HG03159 (cell line): Measurements from ENCODE around the gene PCDHGA10.
"Not testable (repeated sequence)": the region's sequence is repeated elsewhere in the genome, so short reads cannot be mapped to it uniquely, and the experiment has no call there.

Experiments used
- ATAC-seq: cut with Tn5 transposase; IDR thresholded peaks from one replicate; pipeline ENCODE4 v1.9.1; 2021; ENCODE audit warnings: mild to moderate bottlenecking, moderate library complexity; ENCODE audit not compliant: unreplicated experiment

The PCDHGA10 gene

DNA sequence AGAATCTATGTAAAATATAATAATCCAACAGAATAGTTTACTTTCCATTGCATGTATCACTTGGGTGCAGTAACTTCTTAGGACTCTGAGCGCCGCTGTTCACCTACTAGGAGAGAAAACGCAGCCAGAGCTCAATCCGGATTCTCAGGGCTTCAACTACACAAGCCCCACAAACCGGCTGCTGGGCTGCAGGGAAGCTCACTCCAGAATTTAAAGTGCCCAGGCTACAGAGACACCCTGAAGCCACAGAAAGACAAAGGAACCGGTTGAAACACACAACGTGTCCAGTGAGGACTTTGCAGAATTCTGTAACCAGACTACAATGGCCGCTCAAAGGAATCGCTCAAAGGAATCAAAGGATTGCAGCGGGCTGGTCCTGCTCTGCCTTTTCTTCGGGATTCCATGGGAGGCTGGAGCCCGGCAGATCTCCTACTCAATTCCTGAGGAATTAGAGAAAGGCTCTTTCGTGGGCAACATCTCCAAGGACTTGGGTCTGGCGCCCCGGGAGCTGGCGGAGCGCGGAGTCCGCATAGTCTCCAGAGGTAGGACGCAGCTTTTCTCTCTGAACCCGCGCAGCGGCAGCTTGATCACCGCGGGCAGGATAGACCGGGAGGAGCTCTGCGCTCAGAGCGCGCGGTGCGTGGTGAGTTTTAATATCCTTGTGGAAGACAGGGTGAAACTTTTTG is at the start of gene PCDHGA10:
TSS of gene PCDHGA10 (plus strand) at position 134 of the 686 bp plus-strand sequence. CDS start at position 323, 189 bp downstream.
- ATAC-seq, result peak; percentile 76

DNA sequence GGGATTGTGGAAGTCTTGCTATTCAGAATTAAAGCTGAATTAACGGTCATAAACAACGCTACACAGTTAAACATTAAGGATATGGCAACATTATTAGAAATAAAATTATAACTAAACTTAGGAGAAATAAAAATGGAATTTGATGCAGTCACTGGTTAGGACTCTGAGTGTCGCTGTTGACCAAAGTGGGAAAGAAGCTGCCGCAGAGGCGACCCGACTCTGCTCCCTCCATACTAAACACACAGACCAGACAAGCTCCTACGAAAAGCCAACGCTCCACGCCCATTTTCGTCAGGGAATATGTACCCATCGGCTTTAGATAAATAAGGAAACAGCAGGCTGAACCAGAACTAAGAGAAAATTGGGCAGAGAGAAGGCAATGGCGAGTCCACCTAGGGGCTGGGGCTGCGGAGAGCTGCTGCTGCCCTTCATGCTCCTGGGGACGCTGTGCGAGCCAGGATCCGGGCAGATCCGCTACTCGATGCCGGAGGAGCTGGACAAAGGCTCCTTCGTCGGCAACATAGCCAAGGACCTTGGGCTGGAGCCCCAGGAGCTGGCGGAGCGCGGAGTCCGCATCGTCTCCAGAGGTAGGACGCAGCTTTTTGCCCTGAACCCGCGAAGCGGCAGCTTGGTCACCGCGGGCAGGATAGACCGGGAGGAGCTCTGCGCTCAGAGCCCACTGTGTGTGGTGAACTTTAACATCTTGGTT is 48.7 kb upstream of the PCDHGA10 start, which contains the start of gene PCDHGA5:
TSS of gene PCDHGA5 (plus strand) at position 211 of the 709 bp plus-strand sequence. CDS start at position 380, 169 bp downstream.
- no peak for ATAC-seq

DNA sequence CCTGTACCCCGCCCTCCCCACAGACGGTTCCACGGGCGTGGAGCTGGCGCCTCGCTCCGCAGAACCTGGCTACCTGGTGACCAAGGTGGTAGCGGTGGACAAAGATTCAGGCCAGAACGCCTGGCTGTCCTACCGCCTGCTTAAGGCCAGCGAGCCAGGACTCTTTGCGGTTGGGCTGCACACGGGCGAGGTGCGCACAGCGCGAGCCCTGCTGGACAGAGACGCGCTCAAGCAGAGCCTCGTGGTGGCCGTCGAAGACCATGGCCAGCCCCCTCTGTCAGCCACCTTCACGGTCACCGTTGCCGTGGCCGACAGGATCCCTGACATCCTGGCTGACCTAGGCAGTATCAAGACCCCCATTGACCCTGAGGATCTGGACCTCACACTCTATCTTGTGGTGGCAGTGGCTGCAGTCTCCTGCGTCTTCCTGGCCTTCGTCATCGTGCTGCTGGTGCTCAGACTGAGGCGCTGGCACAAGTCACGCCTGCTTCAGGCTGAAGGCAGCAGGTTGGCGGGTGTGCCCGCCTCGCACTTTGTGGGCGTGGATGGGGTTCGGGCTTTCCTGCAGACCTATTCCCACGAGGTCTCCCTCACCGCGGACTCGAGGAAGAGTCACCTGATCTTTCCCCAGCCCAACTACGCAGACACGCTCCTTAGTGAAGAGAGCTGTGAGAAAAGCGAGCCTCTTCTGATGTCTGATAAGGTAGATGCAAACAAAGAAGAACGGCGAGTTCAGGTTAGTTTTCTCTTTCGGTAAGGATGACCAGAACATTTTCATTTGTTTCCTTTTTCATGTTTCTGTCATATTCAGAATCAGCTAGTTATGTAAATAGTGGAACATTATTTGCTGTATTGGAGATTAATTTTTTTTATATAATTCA is 46.5 kb upstream of the PCDHGA10 start:
- ATAC-seq, result no peak

DNA sequence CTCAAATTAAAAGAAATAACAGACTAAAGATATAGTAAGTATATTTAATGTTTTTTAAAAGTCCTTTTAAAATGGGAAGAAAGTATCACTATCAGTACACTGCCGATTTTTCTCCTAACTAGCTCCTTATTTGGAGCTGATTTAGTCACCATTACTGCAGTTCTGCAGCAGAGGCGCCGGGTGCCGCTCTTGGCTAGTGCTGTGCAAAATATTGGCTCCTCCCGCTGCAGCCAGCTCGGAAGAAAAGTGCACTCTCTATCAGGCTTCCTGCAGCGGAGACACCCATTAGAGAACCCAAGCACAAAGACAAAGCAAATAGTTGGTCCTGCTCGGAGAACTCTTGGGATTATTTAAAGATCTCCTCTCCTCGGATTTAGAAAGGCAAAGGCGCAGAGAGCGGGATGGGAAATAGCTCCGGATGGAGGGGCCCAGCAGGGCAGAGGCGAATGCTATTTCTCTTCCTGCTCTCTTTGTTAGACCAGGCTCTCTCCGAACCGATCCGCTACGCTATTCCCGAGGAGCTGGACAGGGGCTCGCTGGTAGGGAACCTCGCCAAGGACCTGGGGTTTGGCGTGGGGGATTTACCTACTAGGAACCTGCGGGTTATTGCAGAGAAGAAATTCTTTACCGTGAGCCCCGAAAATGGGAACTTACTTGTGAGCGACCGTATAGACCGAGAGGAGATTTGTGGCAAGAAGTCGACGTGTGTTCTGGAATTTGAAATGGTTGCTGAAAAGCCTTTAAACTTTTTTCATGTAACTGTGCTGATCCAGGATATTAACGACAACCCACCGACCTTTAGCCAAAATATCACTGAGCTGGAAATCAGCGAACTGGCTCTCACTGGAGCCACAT is 42.6 kb upstream of the PCDHGA10 start, which contains the start of gene PCDHGB3:
TSS of gene PCDHGB3 (plus strand) at position 249 of the 855 bp plus-strand sequence. CDS start at position 402, 153 bp downstream.
- no peak for ATAC-seq

DNA sequence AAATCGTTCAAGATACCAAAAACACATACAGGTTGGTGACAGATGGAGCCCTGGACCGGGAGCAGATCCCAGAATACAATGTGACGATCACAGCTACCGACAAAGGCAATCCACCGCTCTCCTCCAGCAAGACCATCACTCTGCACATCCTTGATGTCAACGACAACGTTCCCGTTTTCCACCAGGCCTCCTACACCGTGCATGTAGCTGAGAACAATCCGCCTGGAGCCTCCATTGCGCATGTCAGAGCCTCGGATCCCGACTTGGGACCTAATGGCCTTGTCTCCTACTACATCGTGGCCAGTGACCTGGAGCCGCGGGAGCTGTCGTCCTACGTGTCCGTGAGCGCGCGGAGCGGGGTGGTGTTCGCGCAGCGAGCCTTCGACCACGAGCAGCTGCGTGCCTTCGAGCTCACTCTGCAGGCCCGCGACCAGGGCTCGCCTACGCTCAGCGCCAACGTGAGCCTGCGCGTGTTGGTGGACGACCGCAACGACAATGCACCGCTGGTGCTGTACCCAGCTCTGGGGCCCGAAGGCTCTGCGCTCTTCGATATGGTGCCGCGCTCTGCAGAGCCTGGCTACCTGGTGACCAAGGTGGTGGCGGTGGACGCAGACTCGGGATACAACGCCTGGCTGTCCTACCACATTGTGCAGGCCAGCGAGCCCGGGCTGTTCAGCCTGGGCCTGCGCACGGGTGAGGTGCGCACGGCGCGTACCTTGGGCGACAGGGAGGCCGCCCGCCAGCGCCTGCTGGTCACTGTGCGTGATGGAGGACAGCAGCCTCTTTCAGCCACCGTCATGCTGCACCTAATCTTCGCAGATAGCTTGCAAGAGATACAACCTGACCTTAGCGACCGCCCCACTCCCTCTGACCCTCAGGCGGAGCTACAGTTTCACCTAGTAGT is 41.0 kb upstream of the PCDHGA10 start:
- no peak for ATAC-seq

DNA sequence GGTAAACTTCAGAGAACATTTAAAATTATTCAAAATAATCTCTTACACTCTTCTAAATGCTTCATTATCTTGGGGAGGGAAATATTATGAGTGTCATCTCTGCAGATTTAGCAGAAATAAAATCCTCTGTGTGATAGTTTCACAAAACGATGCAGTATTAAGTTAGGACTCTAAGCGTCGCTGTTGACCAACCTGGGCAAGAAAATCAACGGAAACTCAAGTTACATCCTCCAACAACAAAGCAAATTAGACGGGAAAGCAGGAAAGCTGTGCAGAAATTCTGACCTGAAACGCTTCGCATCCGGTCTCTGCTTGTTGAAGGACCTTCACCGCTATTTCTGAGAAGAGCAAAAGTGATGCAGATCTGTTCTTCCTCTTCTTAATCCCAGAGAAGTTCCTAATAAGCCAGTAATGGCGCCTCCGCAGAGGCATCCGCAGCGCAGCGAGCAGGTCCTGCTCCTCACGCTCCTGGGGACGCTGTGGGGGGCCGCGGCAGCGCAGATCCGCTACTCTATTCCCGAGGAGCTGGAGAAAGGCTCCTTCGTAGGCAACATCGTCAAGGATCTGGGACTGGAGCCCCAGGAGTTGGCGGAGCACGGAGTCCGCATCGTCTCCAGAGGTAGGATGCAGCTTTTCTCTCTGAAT is 39.0 kb upstream of the PCDHGA10 start, which contains the start of gene PCDHGA6:
TSS of gene PCDHGA6 (plus strand) at position 219 of the 645 bp plus-strand sequence. CDS start at position 412, 193 bp downstream.
- ATAC-seq, result no peak

DNA sequence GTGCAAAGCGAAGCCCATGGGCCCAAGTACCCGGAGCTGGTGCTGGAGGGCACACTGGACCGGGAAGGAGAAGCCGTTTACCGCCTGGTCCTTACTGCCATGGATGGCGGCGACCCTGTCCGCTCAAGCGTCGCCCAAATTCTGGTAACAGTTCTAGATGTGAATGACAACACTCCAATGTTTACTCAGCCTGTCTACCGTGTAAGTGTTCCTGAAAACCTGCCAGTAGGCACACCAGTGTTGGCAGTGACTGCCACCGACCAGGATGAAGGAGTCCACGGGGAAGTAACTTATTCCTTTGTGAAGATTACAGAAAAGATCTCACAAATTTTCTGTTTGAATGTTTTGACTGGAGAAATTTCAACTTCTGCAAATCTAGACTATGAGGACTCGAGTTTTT is 38.2 kb upstream of the PCDHGA10 start:
- no peak for ATAC-seq

DNA sequence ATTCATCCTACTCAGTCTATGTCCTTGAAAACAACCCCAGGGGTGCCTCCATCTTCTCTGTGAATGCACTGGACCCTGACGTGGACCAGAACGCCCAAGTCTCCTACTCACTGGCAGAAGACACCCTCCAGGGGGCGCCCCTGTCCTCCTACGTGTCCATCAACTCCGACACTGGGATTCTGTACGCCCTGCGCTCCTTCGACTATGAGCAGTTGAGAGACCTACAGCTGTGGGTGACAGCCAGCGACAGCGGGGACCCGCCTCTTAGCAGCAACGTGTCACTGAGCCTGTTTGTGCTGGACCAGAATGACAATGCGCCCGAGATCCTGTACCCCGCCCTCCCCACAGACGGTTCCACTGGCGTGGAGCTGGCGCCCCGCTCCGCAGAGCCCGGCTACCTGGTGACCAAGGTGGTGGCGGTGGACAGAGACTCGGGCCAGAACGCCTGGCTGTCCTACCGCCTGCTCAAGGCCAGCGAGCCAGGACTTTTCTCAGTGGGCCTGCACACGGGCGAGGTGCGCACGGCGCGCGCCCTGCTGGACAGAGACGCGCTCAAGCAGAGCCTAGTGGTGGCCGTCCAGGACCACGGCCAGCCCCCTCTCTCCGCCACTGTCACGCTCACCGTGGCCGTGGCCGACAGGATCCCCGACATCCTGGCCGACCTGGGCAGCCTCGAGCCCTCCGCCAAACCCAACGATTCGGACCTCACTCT is 37.2 kb upstream of the PCDHGA10 start:
- not testable (repeated sequence) for ATAC-seq

DNA sequence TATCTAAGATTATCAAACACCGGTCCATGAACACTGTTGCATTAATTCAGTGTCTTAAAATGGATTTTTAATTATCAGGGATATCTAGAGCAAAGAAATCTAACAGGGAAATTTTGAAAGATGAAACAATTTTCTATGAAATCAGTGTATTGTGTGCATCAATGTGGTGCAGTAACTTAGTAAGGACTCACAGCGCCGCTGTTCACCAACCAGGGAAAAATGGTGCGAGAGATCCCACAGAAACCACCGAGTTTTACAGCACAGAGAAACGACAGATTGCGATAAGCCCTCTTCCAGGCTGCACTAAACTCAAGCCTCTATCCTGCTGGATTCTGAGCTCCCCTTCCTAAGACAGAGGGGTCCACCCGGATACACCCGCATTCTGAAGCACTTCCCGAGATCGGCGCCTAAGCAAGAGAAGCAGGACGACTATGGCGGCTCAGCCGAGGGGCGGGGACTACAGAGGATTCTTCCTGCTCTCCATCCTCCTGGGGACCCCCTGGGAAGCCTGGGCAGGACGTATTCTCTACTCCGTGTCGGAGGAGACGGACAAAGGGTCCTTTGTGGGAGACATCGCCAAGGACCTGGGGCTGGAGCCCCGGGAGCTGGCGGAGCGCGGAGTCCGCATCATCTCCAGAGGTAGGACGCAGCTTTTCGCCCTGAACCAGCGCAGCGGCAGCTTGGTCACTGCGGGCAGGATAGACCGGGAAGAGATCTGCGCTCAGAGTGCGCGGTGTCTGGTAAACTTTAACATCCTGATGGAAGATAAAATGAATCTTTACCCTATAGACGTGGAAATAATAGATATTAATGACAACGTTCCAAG is 30.1 kb upstream of the PCDHGA10 start, which contains the start of gene PCDHGA7:
TSS of gene PCDHGA7 (plus strand) at position 274 of the 826 bp plus-strand sequence. CDS start at position 432, 158 bp downstream.
- ATAC-seq, result no peak

DNA sequence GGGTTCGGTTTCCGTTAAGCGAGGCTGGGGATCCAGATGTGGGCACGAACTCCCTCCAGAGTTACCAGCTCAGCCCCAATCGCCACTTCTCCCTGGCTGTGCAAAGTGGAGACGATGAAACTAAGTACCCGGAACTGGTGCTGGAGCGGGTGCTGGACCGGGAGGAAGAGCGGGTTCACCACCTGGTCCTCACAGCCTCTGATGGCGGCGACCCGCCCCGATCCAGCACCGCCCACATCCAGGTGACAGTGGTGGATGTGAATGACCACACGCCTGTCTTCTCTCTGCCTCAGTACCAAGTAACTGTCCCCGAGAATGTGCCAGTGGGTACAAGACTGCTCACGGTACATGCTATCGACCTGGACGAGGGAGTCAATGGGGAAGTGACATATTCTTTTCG is 29.4 kb upstream of the PCDHGA10 start:
- ATAC-seq, result no peak

DNA sequence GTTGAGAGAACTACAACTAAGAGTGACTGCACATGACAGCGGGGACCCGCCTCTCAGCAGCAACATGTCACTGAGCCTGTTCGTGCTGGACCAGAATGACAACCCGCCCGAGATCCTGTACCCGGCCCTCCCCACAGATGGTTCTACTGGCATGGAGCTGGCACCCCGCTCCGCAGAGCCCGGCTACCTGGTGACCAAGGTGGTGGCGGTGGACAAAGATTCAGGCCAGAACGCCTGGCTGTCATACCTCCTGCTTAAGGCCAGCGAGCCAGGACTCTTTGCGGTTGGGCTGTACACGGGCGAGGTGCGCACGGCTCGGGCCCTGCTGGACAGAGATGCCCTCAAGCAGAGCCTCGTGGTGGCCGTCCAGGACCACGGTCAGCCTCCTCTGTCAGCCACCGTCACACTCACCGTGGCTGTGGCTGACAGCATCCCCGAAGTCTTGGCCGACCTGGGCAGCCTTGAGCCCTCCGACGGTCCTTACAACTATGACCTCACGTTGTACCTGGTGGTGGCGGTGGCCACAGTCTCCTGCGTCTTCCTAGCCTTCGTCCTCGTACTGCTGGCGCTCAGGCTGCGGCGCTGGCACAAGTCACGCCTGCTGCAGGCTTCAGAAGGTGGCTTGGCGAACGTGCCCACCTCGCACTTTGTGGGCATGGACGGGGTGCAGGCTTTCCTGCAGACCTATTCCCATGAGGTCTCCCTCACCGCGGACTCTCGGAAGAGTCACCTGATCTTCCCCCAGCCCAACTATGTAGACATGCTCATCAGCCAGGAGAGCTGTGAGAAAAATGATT is 28.1 kb upstream of the PCDHGA10 start:
- ATAC-seq, result no peak

DNA sequence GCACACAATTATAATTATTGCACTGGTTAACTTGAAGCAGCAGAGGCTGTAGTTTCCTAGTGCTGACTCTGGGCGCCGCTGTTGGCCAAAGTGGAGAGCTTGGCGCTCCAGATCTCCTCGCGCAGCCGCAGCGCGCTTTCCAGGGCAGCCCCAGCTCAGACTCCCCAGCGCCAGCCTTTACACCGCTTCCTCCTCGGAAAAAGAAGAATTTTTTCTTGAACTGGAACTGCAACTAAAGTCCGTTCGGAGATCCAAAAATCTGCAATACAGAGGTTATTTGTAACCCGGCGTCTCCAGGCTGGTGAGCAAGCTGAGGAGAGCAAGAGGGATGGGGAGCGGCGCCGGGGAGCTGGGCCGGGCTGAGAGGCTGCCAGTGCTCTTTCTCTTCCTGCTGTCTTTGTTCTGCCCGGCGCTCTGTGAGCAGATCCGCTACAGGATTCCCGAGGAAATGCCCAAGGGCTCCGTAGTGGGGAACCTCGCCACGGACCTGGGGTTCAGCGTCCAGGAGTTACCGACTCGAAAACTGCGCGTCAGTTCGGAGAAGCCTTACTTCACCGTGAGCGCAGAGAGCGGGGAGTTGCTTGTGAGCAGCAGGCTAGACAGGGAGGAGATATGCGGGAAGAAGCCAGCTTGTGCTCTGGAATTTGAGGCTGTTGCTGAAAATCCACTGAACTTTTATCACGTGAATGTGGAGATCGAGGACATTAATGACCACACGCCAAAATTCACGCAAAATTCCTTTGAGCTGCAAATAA is 25.1 kb upstream of the PCDHGA10 start, which contains the start of gene PCDHGB4:
TSS of gene PCDHGB4 (plus strand) at position 142 of the 755 bp plus-strand sequence. CDS start at position 329, 187 bp downstream.
- ATAC-seq, result not testable (repeated sequence)

DNA sequence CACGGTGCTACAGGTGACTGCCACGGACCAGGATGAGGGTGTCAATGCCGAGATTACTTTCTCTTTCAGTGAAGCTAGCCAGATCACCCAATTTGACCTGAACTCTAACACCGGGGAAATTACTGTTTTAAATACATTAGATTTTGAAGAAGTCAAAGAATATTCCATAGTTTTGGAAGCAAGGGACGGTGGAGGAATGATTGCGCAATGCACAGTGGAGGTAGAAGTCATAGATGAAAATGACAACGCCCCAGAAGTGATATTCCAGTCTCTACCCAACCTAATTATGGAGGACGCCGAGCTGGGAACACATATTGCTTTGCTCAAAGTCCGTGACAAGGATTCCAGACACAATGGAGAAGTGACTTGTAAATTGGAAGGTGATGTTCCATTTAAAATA is 24.1 kb upstream of the PCDHGA10 start:
- ATAC-seq, result no peak

DNA sequence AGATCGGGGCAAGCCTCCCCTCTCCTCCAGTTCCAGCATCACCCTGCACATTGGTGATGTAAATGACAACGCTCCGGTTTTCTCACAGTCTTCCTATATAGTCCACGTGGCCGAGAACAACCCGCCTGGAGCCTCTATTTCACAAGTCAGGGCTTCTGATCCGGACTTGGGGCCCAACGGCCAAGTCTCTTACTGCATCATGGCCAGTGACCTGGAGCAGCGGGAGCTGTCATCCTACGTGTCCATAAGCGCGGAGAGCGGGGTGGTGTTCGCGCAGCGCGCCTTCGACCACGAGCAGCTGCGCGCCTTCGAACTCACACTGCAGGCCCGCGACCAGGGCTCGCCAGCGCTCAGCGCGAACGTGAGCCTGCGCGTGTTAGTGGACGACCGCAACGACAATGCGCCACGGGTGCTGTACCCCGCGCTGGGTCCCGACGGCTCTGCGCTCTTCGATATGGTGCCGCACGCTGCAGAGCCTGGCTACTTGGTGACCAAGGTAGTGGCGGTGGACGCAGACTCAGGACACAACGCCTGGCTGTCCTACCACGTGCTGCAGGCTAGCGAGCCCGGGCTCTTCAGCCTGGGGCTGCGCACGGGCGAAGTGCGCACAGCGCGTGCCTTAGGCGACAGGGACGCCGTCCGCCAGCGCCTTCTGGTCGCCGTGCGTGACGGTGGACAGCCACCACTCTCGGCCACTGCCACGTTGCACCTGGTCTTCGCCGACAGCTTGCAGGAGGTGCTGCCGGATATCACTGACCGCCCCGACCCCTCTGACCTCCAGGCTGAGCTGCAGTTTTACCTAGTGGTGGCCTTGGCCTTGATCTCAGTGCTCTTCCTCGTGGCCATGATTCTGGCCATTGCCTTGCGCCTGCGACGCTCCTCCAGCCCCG is 23.4 kb upstream of the PCDHGA10 start:
- ATAC-seq, result no peak
